A673 (cell line): ENCODE data around the gene GABRB2. TPM values are rescaled to one million over a fixed set of nuclear protein-coding genes. Genes with fewer than 3 reads are reported as not detected.

Experiments
- BruUV-seq: library from RNA; stranded (reverse); fragments of 400-500 nt; replicated peaks from 2 replicates; lab custom pipeline; 2021; lab: Mats Ljungman, UMichigan
- CTCF ChIA-PET: fragments of 300-600 bp; sonication (Branson Sonifier 250); formaldehyde crosslinking; loops from one replicate; lab custom pipeline; 2022; ENCODE audit warnings: antibody characterized with exemption; lab: Charles Lee
- POLR2A ChIA-PET: fragments of 300-600 bp; sonication (Branson Sonifier 250); formaldehyde crosslinking; loops from one replicate; lab custom pipeline; 2022; ENCODE audit warnings: antibody characterized with exemption; ENCODE audit not compliant: low non-redundant PET; lab: Charles Lee
- DNase-seq: peaks from one replicate; pipeline ENCODE4 v3.0.0-alpha.2; 2015; ENCODE audit warnings: low spot score
- H3K27ac ChIP-seq: fragments of 200-600 bp; sonication (generic); 2 replicates; pipeline ENCODE4 v1.5.1; 2016; ENCODE audit warnings: mixed run types, low read depth, mild to moderate bottlenecking, mixed read lengths, antibody characterized with exemption, low read length; ENCODE audit not compliant: poor library complexity, severe bottlenecking
- H3K27me3 ChIP-seq: fragments of 200-600 bp; sonication (generic); replicated peaks from 2 replicates; pipeline ENCODE4 v1.6.1; 2017; ENCODE audit warnings: mixed run types, low read depth, mild to moderate bottlenecking, mixed read lengths, antibody characterized with exemption, low read length; ENCODE audit not compliant: insufficient read depth, poor library complexity
- H3K36me3 ChIP-seq: fragments of 200-600 bp; sonication (generic); 2 replicates; pipeline ENCODE4 v1.6.1; 2016; ENCODE audit warnings: mixed run types, mild to moderate bottlenecking, mixed read lengths, antibody characterized with exemption, low read length; ENCODE audit not compliant: insufficient read depth, poor library complexity, severe bottlenecking
- H3K4me1 ChIP-seq: fragments of 200-600 bp; sonication (generic); 2 replicates; pipeline ENCODE4 v1.6.1; 2017; ENCODE audit warnings: mixed run types, mild to moderate bottlenecking, mixed read lengths, antibody characterized with exemption, low read length; ENCODE audit not compliant: insufficient read depth, poor library complexity, severe bottlenecking
- H3K4me3 ChIP-seq: fragments of 200-600 bp; sonication (generic); 2 replicates; pipeline ENCODE4 v1.5.1; 2016; ENCODE audit warnings: low read depth, mixed run types, mild to moderate bottlenecking, mixed read lengths, low read length; ENCODE audit not compliant: poor library complexity, severe bottlenecking
- H3K9me3 ChIP-seq: fragments of 200-600 bp; sonication (generic); 2 replicates; pipeline ENCODE4 v1.6.1; 2016; ENCODE audit warnings: mixed run types, low read depth, mild to moderate bottlenecking, mixed read lengths, antibody characterized with exemption, low read length; ENCODE audit not compliant: poor library complexity, severe bottlenecking
- EZH2 ChIP-seq: fragments of 200-600 bp; sonication (generic); IDR thresholded peaks from 2 replicates; pipeline ENCODE4 v1.6.1; 2017; ENCODE audit warnings: borderline replicate concordance, low read depth, mild to moderate bottlenecking, mixed read lengths, antibody characterized with exemption, low read length; ENCODE audit not compliant: poor library complexity, severe bottlenecking
- intact Hi-C: fragments of 100-400 bp; cut with micrococcal nuclease; formaldehyde crosslinking; loops from one replicate; pipeline ENCODE4 v1.10.0; 2022; ENCODE audit not compliant: unreplicated experiment
- total RNA-seq: library from RNA; stranded (reverse); gene quantifications from 2 replicates; pipeline ENCODE4 v1.2.3, GENCODE V29; 2021
- TF ChIP-seq, protein P1 (sequence below): fragments of 300-800, 200-600 bp; sonication (generic); conservative IDR thresholded peaks from 2 replicates; pipeline ENCODE4 v1.5.1; 2017; ENCODE audit warnings: low read depth, mild to moderate bottlenecking, antibody characterized with exemption, low read length, moderate library complexity, mixed read lengths

GABRB2 gene
- total RNA-seq, 1 experiment from 2014 or later, result not detected

DNA sequence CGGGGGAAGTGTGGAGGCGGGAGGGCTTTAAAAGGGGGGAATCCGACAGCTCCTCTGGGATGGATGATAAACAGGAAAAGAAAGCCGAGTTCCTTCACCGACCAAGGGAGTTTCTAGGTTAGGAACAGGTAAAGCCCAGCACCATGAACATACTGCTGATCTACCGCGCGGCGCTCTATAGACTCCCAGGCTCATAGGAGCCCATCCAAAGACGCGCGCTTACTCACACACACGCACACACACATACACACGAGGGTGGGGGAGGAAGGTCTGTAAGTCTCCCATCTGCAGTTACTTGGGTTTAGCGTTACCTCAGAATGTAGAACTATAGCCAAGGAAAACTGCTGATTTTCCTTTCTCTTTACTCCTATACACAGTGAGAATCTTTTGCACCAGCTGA is 2.6 kb upstream of the GABRB2 start:
- BruUV-seq, result no TSS peak
- Histone ChIP-seq H3K36me3 (no peaks in the 10 kb centered on the region), H3K27me3 (peaks cover 49% of the 10 kb centered on the region), H3K9me3 (no peaks in the 10 kb centered on the region), H3K4me1 (peaks cover 10% of the 10 kb centered on the region), H3K4me3 (no peak overlapping the region), H3K27ac (no peak overlapping the region)
- CTCF ChIA-PET, result no interaction called here
- TF ChIP-seq EZH2, result no peak
- TF ChIP-seq, protein P1, sequence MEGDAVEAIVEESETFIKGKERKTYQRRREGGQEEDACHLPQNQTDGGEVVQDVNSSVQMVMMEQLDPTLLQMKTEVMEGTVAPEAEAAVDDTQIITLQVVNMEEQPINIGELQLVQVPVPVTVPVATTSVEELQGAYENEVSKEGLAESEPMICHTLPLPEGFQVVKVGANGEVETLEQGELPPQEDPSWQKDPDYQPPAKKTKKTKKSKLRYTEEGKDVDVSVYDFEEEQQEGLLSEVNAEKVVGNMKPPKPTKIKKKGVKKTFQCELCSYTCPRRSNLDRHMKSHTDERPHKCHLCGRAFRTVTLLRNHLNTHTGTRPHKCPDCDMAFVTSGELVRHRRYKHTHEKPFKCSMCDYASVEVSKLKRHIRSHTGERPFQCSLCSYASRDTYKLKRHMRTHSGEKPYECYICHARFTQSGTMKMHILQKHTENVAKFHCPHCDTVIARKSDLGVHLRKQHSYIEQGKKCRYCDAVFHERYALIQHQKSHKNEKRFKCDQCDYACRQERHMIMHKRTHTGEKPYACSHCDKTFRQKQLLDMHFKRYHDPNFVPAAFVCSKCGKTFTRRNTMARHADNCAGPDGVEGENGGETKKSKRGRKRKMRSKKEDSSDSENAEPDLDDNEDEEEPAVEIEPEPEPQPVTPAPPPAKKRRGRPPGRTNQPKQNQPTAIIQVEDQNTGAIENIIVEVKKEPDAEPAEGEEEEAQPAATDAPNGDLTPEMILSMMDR, result no peak
- POLR2A ChIA-PET, result no interaction called here
- intact Hi-C loops, result no loop called here
- no peak for DNase-seq

DNA sequence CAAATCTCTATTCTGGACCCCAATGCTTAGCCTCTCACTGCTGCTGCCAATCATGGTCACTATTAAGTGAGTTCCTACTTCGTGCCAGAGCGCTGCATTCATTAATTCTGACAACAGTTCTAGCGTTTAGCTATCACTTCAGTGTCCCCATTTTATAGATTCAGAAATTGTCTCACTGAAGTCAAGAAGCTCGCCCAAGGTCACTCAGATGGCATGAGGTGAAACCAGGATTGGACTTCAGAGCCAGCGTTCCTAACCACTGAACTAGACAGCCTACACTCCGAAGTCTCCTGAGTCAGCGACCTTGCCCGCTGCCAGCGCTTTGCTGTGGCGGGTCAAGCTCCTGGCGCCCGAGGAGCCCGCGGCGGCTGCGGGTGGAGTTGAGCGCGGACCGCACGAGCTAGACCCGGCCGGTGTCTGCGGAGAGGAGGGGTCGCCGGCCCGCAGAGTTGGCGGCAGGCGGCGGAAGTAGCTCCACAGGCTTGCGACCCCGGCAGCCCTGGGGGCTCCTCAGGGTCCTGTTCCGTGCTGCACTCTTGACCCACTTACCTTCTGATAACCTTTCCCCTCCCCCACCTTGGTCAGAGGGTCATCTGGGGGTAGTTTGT is 2.1 kb upstream of the GABRB2 start:
- TF ChIP-seq, protein P1, result no peak
- TF ChIP-seq EZH2, result no peak
- CTCF ChIA-PET, result no interaction called here
- peaks cover 10% of the 10 kb centered on the region for H3K4me1 ChIP-seq
- no peaks in the 10 kb centered on the region for H3K9me3 ChIP-seq
- H3K36me3 ChIP-seq, result no peaks in the 10 kb centered on the region
- DNase-seq, result no peak
- intact Hi-C loops, result no loop called here
- POLR2A ChIA-PET, result no interaction called here
- no peak overlapping the region for H3K4me3 ChIP-seq
- no TSS peak for BruUV-seq
- peaks cover 49% of the 10 kb centered on the region for H3K27me3 ChIP-seq
- no peak overlapping the region for H3K27ac ChIP-seq

DNA sequence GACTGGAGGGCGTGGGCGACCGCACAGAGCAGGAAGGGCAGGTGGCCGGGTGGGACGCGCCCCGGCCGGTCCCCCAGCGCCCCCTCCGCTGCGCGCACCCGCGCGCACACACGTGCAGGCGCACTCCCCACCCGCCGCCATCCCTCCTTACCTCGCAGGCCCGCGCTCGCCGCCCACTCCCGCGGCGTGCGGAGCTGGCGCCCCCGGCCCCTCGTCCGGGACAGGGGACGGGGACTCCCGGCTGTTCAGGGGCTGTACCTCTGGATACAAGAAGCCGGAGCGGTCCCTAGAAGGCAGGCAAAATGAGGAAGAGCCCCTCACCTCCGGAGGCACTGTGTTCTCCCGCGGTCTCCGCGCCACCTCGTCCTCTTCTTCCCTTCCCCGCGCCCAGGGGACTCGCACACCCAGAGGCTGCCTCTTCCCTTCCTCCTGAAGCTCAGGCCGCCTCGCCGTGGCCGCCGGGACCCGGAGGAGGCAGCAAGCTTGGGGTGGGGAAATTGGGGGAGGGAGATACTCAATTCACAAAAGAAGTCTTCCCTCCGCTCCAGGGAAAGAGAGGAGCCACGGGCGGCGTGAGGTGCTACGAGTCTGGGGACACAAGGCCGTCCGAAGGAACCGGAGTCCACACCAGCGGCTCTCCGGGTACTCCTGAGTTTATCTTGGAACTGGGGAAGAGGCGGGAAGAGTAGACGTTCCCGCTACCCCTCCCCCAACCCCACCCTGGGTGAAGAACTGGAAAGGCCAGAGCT is 1.4 kb upstream of the GABRB2 start:
- H3K4me3 ChIP-seq, result peak overlapping the region; percentile 19
- TF ChIP-seq, protein P1, result no peak
- TF ChIP-seq EZH2, result peak; percentile 85
- intact Hi-C loops, result no loop called here
- no TSS peak for BruUV-seq
- CTCF ChIA-PET, result no interaction called here
- H3K27me3 ChIP-seq, result peaks cover 49% of the 10 kb centered on the region
- H3K9me3 ChIP-seq, result no peaks in the 10 kb centered on the region
- POLR2A ChIA-PET, result no interaction called here
- no peak for DNase-seq
- H3K36me3 ChIP-seq, result no peaks in the 10 kb centered on the region
- H3K27ac ChIP-seq, result no peak overlapping the region
- peaks cover 10% of the 10 kb centered on the region for H3K4me1 ChIP-seq
